CD4-positive, alpha-beta T cell (primary cell): ENCODE data around the gene MMP19. TPM values are rescaled to one million over a fixed set of nuclear protein-coding genes. Genes with fewer than 3 reads are reported as not detected.
A peak's percentile ranks its signal among the peaks of the same experiment; 100 is the strongest.

Experiments used
- ATAC-seq: fragments of 200-7000 bp; cut with Tn5 transposase; one replicate; pipeline ENCODE4 v1.10.0; 2022; ENCODE audit warnings: mild to moderate bottlenecking; ENCODE audit not compliant: poor library complexity
- CTCF ChIA-PET: fragments of 350-600 bp; sonication (Branson Sonifier 250); formaldehyde crosslinking; loops from one replicate; lab custom pipeline; 2021; ENCODE audit warnings: antibody characterized with exemption, inconsistent platforms; lab: Charles Lee
- POLR2A ChIA-PET: fragments of 350-600 bp; sonication (Branson Sonifier 250); formaldehyde crosslinking; loops from one replicate; lab custom pipeline; 2021; ENCODE audit warnings: antibody characterized with exemption, inconsistent platforms; lab: Charles Lee
- DNase-seq, 14 experiments: peaks; one replicate each; pipeline ENCODE4 v3.0.0-alpha.2; 2013 to 2020; ENCODE audit warnings: mixed read lengths in 2 of 14
- H3K27ac ChIP-seq, 2 donors: one replicate each; pipeline versions ENCODE4 v1.5.1 to v1.7.0; 2013; ENCODE audit warnings: low read length in 2 of 2, low read depth in 1 of 2, mild to moderate bottlenecking in 1 of 2
- H3K27me3 ChIP-seq, 2 experiments: 1 replicate in 1 of 2; 2 replicates in 1 of 2; pipeline versions ENCODE4 v1.6.1 to v1.7.0; 2013; ENCODE audit warnings: low read length in 2 of 2, control low read depth in 1 of 2, mild to moderate bottlenecking in 1 of 2, moderate library complexity in 1 of 2; ENCODE audit not compliant: insufficient read depth in 2 of 2, control insufficient read depth in 1 of 2
- H3K36me3 ChIP-seq: one replicate; pipeline ENCODE4 v1.6.1; 2013; ENCODE audit warnings: low read length, control low read depth; ENCODE audit not compliant: insufficient read depth
- H3K4me1 ChIP-seq: one replicate; pipeline ENCODE4 v1.6.1; 2013; ENCODE audit warnings: low read length, control low read depth; ENCODE audit not compliant: insufficient read depth
- H3K4me3 ChIP-seq: one replicate; pipeline ENCODE4 v1.5.1; 2013; ENCODE audit warnings: mild to moderate bottlenecking, low read length, moderate library complexity
- H3K9me3 ChIP-seq, 2 experiments: 1 replicate in 1 of 2; 2 replicates in 1 of 2; pipeline versions ENCODE4 v1.6.1 to v1.7.0; 2013; ENCODE audit warnings: low read length in 2 of 2, mild to moderate bottlenecking in 2 of 2, control low read depth in 1 of 2, moderate library complexity in 1 of 2; ENCODE audit not compliant: control insufficient read depth in 1 of 2, insufficient read depth in 1 of 2
- H3K27ac Mint-ChIP-seq: one replicate; pipeline ENCODE4 v1.8.0; 2020; ENCODE audit warnings: mixed read lengths
- H3K27me3 Mint-ChIP-seq: one replicate; pipeline ENCODE4 v1.8.0; 2021; ENCODE audit warnings: mixed read lengths
- H3K36me3 Mint-ChIP-seq: one replicate; pipeline ENCODE4 v1.8.0; 2021; ENCODE audit warnings: low read depth, mixed read lengths
- H3K4me1 Mint-ChIP-seq: one replicate; pipeline ENCODE4 v1.8.0; 2021; ENCODE audit warnings: low read depth, mixed read lengths
- H3K4me3 Mint-ChIP-seq: one replicate; pipeline ENCODE4 v1.8.0; 2020; ENCODE audit warnings: mild to moderate bottlenecking, mixed read lengths
- H3K9me3 Mint-ChIP-seq: one replicate; pipeline ENCODE4 v1.8.0; 2020; ENCODE audit warnings: mixed read lengths
- intact Hi-C, 2 experiments: fragments of 100-400 bp; cut with DNase I in 1 of 2; cut with micrococcal nuclease in 1 of 2; formaldehyde crosslinking; loops; one replicate each; pipeline versions ENCODE4 v1.15.1 to v1.9.0; 2023 to 2025; cut with DNase I, micrococcal nuclease
- total RNA-seq, 174 experiments: library from RNA in 2 of 174; stranded (reverse) in 2 of 174; gene quantifications; one replicate each; pipeline ENCODE4 v1.2.3 and lab custom pipeline; 2021 to 2026
- TF ChIP-seq, protein P1 (sequence below): fragments of 200-600 bp; IDR thresholded peaks from one replicate; pipeline ENCODE4 v1.8.0; 2022; ENCODE audit warnings: antibody characterized with exemption, mild to moderate bottlenecking

Gene MMP19
- total RNA-seq, 2 experiments from 2014 or later = not detected

- H3K36me3 ChIP-seq = no peaks in the 10 kb centered on the region
- Mint-ChIP-seq H3K4me3 (no peak overlapping the region), H3K36me3 (no peaks in the 10 kb centered on the region), H3K4me1 (no peaks in the 10 kb centered on the region), H3K27ac (no peak overlapping the region), H3K9me3 (no peaks in the 10 kb centered on the region), H3K27me3 (peaks cover 3% of the 10 kb centered on the region)
- ChIA-PET POLR2A (no interaction called here), CTCF (no interaction called here)
- H3K27me3 ChIP-seq = peaks cover 0 to 2% of the 10 kb centered on the region in 2 experiments
- H3K27ac ChIP-seq = no peak overlapping the region
- DNase-seq (no peak), ATAC-seq (no peak)
- H3K9me3 ChIP-seq = no peaks in the 10 kb centered on the region
- no peak overlapping the region for H3K4me3 ChIP-seq
- TF ChIP-seq, protein P1, sequence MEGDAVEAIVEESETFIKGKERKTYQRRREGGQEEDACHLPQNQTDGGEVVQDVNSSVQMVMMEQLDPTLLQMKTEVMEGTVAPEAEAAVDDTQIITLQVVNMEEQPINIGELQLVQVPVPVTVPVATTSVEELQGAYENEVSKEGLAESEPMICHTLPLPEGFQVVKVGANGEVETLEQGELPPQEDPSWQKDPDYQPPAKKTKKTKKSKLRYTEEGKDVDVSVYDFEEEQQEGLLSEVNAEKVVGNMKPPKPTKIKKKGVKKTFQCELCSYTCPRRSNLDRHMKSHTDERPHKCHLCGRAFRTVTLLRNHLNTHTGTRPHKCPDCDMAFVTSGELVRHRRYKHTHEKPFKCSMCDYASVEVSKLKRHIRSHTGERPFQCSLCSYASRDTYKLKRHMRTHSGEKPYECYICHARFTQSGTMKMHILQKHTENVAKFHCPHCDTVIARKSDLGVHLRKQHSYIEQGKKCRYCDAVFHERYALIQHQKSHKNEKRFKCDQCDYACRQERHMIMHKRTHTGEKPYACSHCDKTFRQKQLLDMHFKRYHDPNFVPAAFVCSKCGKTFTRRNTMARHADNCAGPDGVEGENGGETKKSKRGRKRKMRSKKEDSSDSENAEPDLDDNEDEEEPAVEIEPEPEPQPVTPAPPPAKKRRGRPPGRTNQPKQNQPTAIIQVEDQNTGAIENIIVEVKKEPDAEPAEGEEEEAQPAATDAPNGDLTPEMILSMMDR = no peak
- intact Hi-C loops = no loop called here
- H3K4me1 ChIP-seq = peaks cover 3% of the 10 kb centered on the region
Measured at GRCh38 chr12:55850401-55850800, 7.7 kb upstream of the MMP19 start.

DNA sequence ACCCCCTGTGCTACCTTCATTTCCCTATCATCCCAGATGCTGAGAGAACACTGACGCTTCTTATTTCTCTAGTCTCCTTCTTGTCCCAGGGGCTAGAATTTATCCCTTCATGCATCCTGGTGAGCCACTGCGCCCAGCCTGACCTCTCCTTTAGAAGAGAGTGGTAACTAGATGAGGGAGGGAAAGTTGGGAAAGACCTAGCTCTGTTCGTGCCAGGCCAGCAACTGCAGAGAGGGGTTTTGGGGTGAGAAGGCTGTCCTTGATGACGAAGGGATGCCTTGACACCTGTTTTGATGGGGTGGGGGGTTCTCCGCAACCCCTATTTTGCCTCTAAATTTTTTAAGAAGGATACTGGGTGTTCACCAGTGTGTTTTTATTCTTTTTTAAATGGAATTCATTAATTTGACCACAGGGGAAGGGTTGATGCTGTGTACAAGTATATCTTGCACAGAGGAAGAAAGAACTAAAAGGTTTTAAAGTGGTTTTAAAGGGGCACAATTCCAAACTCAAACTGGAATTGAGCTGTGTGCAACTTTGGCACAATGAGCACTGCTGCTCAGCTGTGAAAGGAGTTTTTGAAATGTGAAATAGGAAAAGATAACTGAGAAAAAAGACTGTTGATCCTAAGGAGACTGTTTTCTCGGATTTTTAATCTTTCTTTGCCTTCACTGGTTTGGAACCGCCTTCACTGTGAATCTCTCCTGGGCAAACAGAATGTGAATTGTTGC, 7.0 kb upstream of the MMP19 start:
- ATAC-seq (no peak), DNase-seq (no peak)
- Histone ChIP-seq H3K27me3 (peaks cover 0 to 2% of the 10 kb centered on the region in 2 experiments), H3K4me1 (peaks cover 3% of the 10 kb centered on the region), H3K36me3 (no peaks in the 10 kb centered on the region), H3K9me3 (no peaks in the 10 kb centered on the region), H3K4me3 (no peak overlapping the region), H3K27ac (no peak overlapping the region)
- no peak overlapping the region for H3K4me3 Mint-ChIP-seq
- no peaks in the 10 kb centered on the region for H3K9me3 Mint-ChIP-seq
- CTCF ChIA-PET = no interaction called here
- H3K4me1 Mint-ChIP-seq = no peaks in the 10 kb centered on the region
- H3K36me3 Mint-ChIP-seq = no peaks in the 10 kb centered on the region
- POLR2A ChIA-PET = no interaction called here
- TF ChIP-seq, protein P1 = no peak
- peaks cover 3% of the 10 kb centered on the region for H3K27me3 Mint-ChIP-seq
- H3K27ac Mint-ChIP-seq = no peak overlapping the region
- intact Hi-C loops = no loop called here

DNA sequence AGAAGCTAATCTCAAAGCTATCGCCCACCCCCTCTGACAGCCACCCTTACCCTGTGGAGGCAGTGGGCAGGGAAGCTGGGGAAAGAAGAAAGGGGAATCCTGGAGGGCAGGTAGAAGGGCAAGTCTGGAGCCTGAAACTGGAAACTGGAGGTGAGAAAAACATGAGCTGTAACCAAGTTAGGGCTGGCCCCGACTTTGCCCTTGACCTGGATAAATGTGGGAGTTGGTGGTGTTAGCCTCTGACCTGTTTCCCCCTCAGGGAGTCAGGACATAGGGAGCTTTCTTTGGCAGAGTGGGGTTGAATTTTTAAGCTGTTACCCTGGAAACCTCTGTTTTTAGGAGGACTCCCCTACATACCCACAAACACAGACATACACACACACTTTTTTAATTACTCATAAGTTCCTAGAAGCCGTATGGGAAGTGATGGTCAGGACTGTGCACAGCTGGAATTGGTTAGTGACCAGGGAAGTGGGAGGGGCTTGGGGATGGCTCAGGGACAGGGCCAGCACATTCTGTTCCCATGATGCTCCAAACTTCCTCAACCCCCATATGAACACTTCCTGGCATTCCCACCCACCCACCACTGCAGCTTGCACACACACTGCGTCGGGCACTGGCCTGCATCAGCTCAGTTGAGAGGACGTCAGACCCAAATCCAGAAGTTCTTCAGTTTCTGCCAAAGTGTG, 5.0 kb upstream of the MMP19 start:
- H3K4me3 ChIP-seq = no peak overlapping the region
- no peak overlapping the region for H3K27ac ChIP-seq
- Mint-ChIP-seq H3K36me3 (no peaks in the 10 kb centered on the region), H3K27ac (no peak overlapping the region), H3K4me1 (no peaks in the 10 kb centered on the region), H3K27me3 (peaks cover 3% of the 10 kb centered on the region), H3K9me3 (no peaks in the 10 kb centered on the region), H3K4me3 (no peak overlapping the region)
- TF ChIP-seq, protein P1 = no peak
- peak in 3 of 14 experiments; percentile 9 to 65 (median 58) for DNase-seq
- ATAC-seq = no peak
- ChIA-PET CTCF (interaction anchor here (0.8 to 1.0 kb wide), 2 partner anchors 12 to 79 kb away, joined by 3 to 5 read pairs; no protein-coding TSS in a partner anchor), POLR2A (interaction anchor here (1.0 kb wide), 1 partner anchor 79 kb away, joined by 4 read pairs; no protein-coding TSS in a partner anchor)
- H3K9me3 ChIP-seq = no peaks in the 10 kb centered on the region
- peaks cover 3% of the 10 kb centered on the region for H3K4me1 ChIP-seq
- H3K36me3 ChIP-seq = no peaks in the 10 kb centered on the region
- intact Hi-C loops = no loop called here
- peaks cover 0 to 2% of the 10 kb centered on the region in 2 experiments for H3K27me3 ChIP-seq
